GM04503 (cell line): ENCODE measurements around the gene ZNF628.

Source experiments
- DNase-seq: peaks from one replicate; pipeline ENCODE4 v3.0.0-alpha.2; 2012; ENCODE audit warnings: low read depth

ZNF628 gene

GRCh38 chr19:55529636-55530234, 53.3 kb downstream of the ZNF628 start:
- no peak for DNase-seq

DNA sequence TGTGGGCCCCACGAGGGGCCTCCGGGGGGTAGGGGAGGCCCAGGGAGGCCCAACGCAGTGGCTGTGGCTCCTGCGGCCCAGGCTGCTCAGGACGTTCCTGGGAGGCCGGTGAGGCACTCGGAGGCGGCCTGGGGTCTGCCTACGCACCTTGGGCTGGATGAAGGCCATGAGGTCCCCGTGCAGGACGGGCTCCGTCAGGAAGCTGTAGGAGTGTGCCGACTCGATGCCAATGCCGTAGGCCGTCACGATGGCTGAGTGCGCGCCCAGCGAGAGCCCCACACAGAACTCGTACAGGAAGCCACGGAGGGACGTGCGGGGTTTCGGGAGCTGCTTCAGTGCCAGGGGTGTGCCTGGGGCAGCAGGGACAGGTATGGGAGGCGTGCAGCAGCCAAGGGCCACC, 54.6 kb downstream of the ZNF628 start:
- no peak for DNase-seq
